SK-N-SH (cell line): ENCODE data around the gene NTSR1.

Experiments
- CTCF ChIP-seq: fragments of 200-600 bp; sonication (generic); IDR thresholded peaks from 2 replicates; pipeline ENCODE4 v1.6.1; 2017; ENCODE audit warnings: antibody characterized with exemption, mild to moderate bottlenecking, moderate library complexity
- EP300 ChIP-seq, 2 experiments: IDR thresholded peaks; 2 replicates each; pipeline versions ENCODE4 v1.4.0 to v1.6.1; 2012; ENCODE audit warnings: borderline replicate concordance in 1 of 2, low read depth in 1 of 2, low read length in 1 of 2
- IRF3 ChIP-seq: fragments of 150-350 bp; IDR thresholded peaks from 2 replicates; pipeline ENCODE4 v1.6.1; 2016; ENCODE audit warnings: mild to moderate bottlenecking, low read depth, low read length
- MXI1 ChIP-seq: IDR thresholded peaks from 2 replicates; pipeline ENCODE4 v1.6.1; 2012; ENCODE audit warnings: mild to moderate bottlenecking, low read depth, low read length, improper control_type of control experiment
- POLR2AphosphoS5 ChIP-seq: IDR thresholded peaks from 2 replicates; pipeline ENCODE4 v1.6.1; 2012; ENCODE audit warnings: low read depth, low read length
- RXRA ChIP-seq: IDR thresholded peaks from 2 replicates; pipeline ENCODE4 v1.4.0; 2012; ENCODE audit warnings: low read depth, mild to moderate bottlenecking, borderline replicate concordance
- TEAD4 ChIP-seq: IDR thresholded peaks from 2 replicates; pipeline ENCODE4 v1.4.0; 2012; ENCODE audit warnings: mild to moderate bottlenecking, borderline replicate concordance; ENCODE audit not compliant: insufficient read depth
- ZBTB33 ChIP-seq: IDR thresholded peaks from 2 replicates; pipeline ENCODE4 v1.4.0; 2012; ENCODE audit warnings: low read depth, borderline replicate concordance

GRCh38 chr20:62759981-62760431 lies 51.4 kb downstream of the NTSR1 start:
- TF ChIP-seq CTCF (no peak), POLR2AphosphoS5 (no peak), IRF3 (no peak), MXI1 (no peak), TEAD4 (no peak), ZBTB33 (no peak), RXRA (no peak), EP300 (IDR thresholded peaks at IDR 0.05; ENCODE audit: borderline replicate concordance in 1 of 2, low read depth in 1 of 2, low read length in 1 of 2) (no peak)
